GM19467 (cell line): ENCODE measurements around the gene BCL7C.
"Not testable (repeated sequence)": the region's sequence is repeated elsewhere in the genome, so short reads cannot be mapped to it uniquely, and the experiment has no call there.

Source experiments
- ATAC-seq: cut with Tn5 transposase; IDR thresholded peaks from one replicate; pipeline ENCODE4 v1.9.1; 2021; ENCODE audit warnings: mild to moderate bottlenecking, moderate library complexity; ENCODE audit not compliant: unreplicated experiment

BCL7C gene

GRCh38 chr16:30870904-30871303 lies 23.0 kb downstream of the BCL7C start:
- ATAC-seq = no peak

DNA sequence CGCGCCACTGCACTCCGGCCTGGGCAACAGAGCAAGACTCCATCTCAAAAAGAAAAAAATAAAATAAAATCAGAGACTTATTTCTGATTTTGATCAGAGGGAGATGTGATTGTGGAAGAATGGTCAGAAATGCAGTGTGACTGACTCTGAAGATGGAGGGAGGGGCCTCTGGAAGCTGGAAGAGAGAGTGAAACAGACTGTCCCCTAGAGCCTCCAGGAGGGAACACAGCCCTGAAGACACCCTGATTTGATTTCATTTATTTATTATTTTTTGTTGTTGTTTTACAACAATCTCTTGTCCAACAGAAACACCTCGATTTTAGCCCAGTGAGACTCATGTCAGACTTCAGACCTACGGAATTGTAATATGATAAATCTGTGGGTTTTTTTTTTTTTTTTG lies 26.1 kb downstream of the BCL7C start:
- ATAC-seq = no peak

DNA sequence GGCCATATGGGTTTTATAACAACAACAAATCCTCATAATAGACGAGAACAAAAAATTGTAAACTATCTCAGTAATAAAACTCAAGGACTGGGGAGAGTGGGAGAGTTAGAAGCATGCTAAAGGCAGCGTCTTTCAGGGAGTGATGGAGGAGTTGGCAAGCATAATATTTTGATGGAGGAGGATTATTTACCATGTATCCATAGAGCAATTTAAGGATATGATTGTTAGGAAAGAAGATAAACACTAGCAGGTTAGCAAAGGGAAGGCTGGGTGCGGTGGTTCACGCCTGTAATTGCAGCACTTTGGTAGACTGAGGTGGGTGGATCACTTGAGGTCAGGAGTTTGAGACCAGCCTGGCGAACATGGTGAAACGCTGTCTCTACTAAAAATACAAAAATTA lies 27.8 kb downstream of the BCL7C start:
- ATAC-seq = no peak

GRCh38 chr16:30863178-30863577 lies 30.7 kb downstream of the BCL7C start:
- not testable (repeated sequence) for ATAC-seq

DNA sequence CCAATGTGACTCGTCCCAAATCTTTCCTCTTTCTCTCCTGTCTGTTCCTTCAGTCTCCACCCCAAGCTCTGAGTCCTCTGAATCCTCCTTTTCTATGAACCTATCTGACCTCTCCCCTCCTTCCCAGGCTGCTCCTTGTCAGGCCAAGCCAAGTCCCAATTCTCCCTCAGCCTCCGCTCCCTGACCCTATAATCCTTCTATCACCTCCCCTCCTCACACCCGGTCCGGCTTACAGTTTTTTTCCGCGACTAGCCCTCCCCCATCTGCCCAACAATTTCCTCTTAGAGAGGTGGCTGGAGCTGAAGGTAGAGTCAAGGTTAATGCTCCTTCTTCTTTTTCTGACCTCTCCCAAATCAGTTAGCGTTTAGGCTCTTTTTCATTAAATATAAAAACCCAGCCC lies 33.1 kb downstream of the BCL7C start:
- ATAC-seq = not testable (repeated sequence)

- ATAC-seq = no peak
These were observed 35.0 kb downstream of the BCL7C start for GRCh38 chr16:30858829-30859423.

GRCh38 chr16:30858111-30858495 lies 35.8 kb downstream of the BCL7C start:
- ATAC-seq = no peak

GRCh38 chr16:30853758-30854157 lies 40.1 kb downstream of the BCL7C start:
- no peak for ATAC-seq

DNA sequence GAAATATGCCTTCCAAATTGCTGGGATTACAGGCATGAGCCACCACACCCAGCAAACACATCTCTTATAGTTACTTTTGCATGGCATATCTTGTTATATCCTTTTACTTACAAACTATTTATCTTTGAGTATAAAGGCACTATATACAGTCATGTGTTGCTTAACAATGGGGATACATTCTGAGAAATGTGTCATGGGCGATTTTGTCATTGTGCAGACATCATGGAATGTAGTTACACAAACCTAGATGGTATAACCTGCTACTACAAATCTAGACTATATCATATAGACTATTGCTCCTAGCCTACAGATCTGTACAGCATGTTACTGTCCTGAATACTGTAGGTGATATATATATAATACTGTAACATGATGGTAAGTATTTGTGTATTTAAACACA lies 43.6 kb downstream of the BCL7C start:
- ATAC-seq = no peak

GRCh38 chr16:30846649-30847402 lies 47.1 kb downstream of the BCL7C start:
- ATAC-seq = no peak

GRCh38 chr16:30844671-30845449 lies 49.0 kb downstream of the BCL7C start:
- no peak for ATAC-seq

- no peak for ATAC-seq
These were observed 49.6 kb downstream of the BCL7C start for GRCh38 chr16:30844346-30844670.

- ATAC-seq = no peak
These were observed 50.4 kb downstream of the BCL7C start for GRCh38 chr16:30843501-30843900.

DNA sequence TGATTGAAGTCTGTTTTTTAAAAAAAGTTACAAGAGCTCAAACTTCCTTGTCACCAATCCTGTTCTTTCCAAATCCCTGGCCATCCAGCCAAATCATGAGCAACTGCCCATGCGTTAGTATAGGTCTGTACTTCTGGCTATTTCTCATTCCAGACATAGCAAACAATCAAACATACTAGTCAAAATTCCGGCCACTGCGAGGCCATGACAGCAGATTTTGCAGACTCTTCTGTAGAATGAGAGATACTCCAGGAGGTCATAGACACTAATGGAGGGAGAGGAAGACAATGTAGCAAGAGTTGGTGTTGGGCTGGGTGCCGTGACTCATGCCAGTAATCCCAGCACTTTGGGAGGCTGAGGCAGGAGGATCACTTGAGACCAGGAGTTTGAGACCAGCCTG lies 50.9 kb downstream of the BCL7C start:
- no peak for ATAC-seq

- ATAC-seq = no peak
These were observed 52.5 kb downstream of the BCL7C start for GRCh38 chr16:30841332-30841731.

DNA sequence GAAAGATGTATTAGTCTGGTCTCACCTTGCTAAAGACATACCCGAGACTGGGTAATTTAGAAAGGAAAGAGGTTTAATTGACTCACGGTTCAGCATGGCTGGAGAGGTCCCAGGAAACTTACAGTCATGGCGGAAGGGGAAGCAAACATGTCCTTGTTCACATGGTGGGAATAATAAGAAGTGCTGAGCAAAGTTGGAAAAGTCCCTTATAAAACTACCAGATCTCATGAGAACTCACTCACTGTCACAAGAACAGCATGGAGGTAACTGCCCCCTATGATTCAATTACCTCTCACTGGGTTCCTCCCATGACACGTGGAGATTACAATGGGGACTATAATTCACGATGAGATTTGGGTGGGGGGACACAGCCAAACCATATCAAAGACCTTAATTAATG lies 53.3 kb downstream of the BCL7C start:
- ATAC-seq = no peak

GRCh38 chr16:30839523-30840227 lies 54.2 kb downstream of the BCL7C start:
- ATAC-seq = no peak

DNA sequence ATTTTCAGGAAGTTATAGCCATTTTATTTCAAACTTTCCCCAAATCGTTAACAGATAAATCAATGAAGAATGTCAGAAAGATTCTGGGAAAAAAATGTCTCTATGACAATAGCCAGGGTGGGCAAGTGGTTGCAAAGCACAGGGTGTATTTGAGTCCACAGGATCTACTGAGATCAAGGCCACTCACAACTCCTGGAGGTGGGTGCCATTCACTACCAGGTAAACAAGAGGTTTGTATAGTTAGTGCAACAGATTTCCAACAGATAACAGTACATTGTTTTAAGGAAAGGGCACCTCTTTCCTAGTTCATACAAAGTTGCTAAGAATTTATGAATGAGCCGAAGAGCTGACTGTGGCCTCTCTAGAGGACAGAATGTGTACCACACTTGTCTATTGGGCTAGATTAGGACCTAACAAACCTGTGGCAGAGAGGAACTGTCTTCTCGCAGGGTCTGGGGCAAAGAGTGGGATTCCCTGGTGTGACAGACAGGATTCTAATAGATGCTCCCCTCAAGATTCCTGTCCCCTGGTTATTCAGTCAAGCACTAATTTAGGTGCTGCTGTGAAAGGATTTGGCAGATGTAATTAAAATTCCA lies 54.9 kb downstream of the BCL7C start:
- ATAC-seq = no peak

DNA sequence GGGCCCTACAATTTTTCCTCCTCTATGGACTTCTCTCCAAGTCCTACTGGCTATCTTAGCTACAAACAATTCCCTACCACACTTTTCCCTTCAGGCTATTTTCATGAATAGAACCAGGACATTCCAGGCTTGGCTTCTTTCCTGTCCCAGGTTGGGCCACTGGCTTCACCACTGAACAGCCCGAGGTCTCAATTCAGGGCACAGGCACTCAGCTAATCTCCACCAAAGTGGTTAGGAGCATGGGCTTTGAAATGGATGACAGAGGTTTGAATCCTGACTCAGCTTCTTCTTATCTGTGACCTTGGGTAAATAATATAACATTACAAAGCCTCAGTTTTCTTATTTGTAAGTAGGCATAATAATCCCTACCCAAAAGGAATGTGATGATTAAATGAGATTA lies 56.0 kb downstream of the BCL7C start:
- ATAC-seq = no peak
